Measurements from ENCODE around the gene EFNB2. TPM values are rescaled to one million over a fixed set of nuclear protein-coding genes. Genes with fewer than 3 reads are reported as not detected.

EFNB2 gene
- total RNA-seq, 4 donors from 2014 or later, result 12.1 to 41.3 (median 26.4) TPM

- no peak overlapping the region for H3K4me3 ChIP-seq (ENCODE audit: low read depth, poor library complexity, severe bottlenecking)
- intact Hi-C loops (cut with DNase I; ENCODE audit: low total_unique reads), result loop anchor here (10.0 kb wide), 2 partner anchors 1756 to 1966 kb away; no protein-coding TSS in a partner anchor
- DNase-seq (ENCODE audit: low spot score in 2 of 2), result no peak
- no peak for TF ChIP-seq CTCF (IDR thresholded peaks at IDR 0.05)
- TF ChIP-seq POLR2A (IDR thresholded peaks at IDR 0.05), result no peak
- WGBS, 2 donors, result 80 to 87% methylated on average over 8 of the region's 8 CpGs
Observed at GRCh38 chr13:106530980-106531481, 4.4 kb downstream of the EFNB2 start.

- WGBS, 2 donors, result 58 to 62% methylated on average over 11 of the region's 11 CpGs
- intact Hi-C loops (cut with DNase I; ENCODE audit: low total_unique reads), result loop anchor here (10.0 kb wide), 2 partner anchors 1756 to 1966 kb away; no protein-coding TSS in a partner anchor
- H3K4me3 ChIP-seq (ENCODE audit: low read depth, poor library complexity, severe bottlenecking), result no peak overlapping the region
- TF ChIP-seq CTCF (IDR thresholded peaks at IDR 0.05) (no peak), POLR2A (IDR thresholded peaks at IDR 0.05) (no peak)
- no peak for DNase-seq (ENCODE audit: low spot score in 2 of 2)
Observed at GRCh38 chr13:106530171-106530851, 5.2 kb downstream of the EFNB2 start.

- TF ChIP-seq CTCF (IDR thresholded peaks at IDR 0.05) (no peak), POLR2A (IDR thresholded peaks at IDR 0.05) (no peak)
- no peak overlapping the region for H3K4me3 ChIP-seq (ENCODE audit: low read depth, poor library complexity, severe bottlenecking)
- intact Hi-C loops (cut with DNase I; ENCODE audit: low total_unique reads), result loop anchor here (10.0 kb wide), 2 partner anchors 1755 to 1965 kb away; no protein-coding TSS in a partner anchor
- 57 to 61% methylated on average over 8 of the region's 8 CpGs for WGBS, 2 donors
- no peak for DNase-seq (ENCODE audit: low spot score in 2 of 2)
Observed at GRCh38 chr13:106529415-106530170, 5.9 kb downstream of the EFNB2 start.

GRCh38 chr13:106528718-106529414, 6.6 kb downstream of the EFNB2 start:
- intact Hi-C loops (cut with DNase I; ENCODE audit: low total_unique reads), result no loop called here
- H3K4me3 ChIP-seq (ENCODE audit: low read depth, poor library complexity, severe bottlenecking), result no peak overlapping the region
- 79 to 81% methylated on average over 7 of the region's 7 CpGs for WGBS, 2 donors
- TF ChIP-seq CTCF (IDR thresholded peaks at IDR 0.05), result no peak
- TF ChIP-seq POLR2A (IDR thresholded peaks at IDR 0.05), result no peak
- DNase-seq (ENCODE audit: low spot score in 2 of 2), result no peak

- intact Hi-C loops (cut with DNase I; ENCODE audit: low total_unique reads), result no loop called here
- no peak overlapping the region for H3K4me3 ChIP-seq (ENCODE audit: low read depth, poor library complexity, severe bottlenecking)
- 48 to 53% methylated on average over 2 of the region's 2 CpGs for WGBS, 2 donors
- DNase-seq (ENCODE audit: low spot score in 2 of 2), result no peak
- no peak for TF ChIP-seq CTCF (IDR thresholded peaks at IDR 0.05)
- no peak for TF ChIP-seq POLR2A (IDR thresholded peaks at IDR 0.05)
Observed at GRCh38 chr13:106527826-106528225, 7.6 kb downstream of the EFNB2 start.
